GM21786 (cell line): ENCODE data around the gene FAM110A.
"Not testable (repeated sequence)": the region's sequence is repeated elsewhere in the genome, so short reads cannot be mapped to it uniquely, and the experiment has no call there.

Experiments used
- ATAC-seq: cut with Tn5 transposase; IDR thresholded peaks from one replicate; pipeline ENCODE4 v1.9.1; 2021; ENCODE audit not compliant: unreplicated experiment

FAM110A gene

DNA sequence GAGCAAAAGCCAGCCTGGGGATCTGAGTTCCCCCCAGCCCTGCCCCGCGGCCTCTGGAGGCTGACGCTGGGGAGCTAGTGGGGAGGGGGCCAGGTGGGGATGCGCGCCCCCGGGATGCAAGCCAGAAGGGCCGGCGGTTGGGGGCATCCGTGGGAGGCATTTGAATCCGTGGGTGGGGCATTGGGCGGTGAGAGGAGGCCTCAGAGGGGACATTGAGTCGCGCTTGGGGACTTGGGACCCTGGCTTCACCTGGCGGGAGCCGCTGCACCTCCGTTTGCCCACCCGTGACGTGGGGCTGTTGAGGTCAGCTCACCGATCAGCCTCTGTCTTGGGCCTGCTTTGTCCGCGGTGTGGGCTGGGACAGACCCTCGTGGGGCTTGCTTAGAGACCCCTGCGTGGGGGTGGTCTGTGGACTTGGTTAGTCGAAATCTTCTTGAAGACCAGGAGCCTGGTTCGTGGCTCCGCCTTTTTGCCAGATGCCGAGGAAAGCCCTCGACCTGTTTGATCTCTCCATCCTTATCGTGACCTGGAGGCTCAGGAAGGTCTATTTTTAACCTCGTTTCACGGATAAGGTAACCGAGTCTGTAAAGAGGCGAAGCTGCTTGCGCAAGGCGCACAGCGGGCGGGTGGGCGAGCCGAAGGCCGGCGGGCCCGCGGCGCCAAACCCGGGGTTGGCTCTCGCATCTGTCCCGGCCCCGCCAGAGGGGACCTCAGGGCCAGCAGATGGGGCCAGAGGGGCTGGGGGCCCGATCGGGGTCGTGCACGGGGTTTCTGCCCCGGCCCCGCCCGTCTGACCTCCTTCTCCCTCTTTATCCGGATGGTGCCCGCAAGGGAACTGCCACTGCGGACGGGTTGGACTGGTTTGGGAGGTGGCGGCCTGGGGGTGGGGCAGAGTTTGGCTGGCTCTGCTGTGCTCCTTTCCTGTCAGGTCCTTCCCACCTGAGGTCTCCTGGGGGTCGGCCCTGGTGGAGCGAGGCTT, 8.3 kb downstream of the FAM110A start:
- no peak for ATAC-seq

DNA sequence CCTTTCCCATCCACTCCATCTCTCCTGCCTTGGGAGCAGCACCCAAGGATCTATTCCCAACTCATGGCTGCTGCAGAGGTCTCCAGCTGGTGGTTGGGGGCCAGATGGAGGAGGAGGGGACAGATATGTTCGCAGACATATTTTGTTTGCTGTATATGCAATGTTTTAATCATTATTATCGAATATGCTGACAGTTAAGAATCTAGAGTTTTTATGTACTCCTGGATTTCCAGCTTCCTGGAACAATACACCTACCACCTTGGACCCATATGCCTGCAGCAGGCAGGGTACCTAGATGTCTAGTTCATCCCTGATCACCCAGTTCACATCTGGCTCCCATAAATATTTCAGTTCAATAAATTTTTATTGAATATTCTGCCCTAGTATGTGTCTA, 9.0 kb downstream of the FAM110A start:
- ATAC-seq = no peak

GRCh38 chr20:843912-844311, 10.4 kb downstream of the FAM110A start:
- no peak for ATAC-seq

GRCh38 chr20:844473-845225, 11.1 kb downstream of the FAM110A start:
- ATAC-seq = peak; percentile 93

DNA sequence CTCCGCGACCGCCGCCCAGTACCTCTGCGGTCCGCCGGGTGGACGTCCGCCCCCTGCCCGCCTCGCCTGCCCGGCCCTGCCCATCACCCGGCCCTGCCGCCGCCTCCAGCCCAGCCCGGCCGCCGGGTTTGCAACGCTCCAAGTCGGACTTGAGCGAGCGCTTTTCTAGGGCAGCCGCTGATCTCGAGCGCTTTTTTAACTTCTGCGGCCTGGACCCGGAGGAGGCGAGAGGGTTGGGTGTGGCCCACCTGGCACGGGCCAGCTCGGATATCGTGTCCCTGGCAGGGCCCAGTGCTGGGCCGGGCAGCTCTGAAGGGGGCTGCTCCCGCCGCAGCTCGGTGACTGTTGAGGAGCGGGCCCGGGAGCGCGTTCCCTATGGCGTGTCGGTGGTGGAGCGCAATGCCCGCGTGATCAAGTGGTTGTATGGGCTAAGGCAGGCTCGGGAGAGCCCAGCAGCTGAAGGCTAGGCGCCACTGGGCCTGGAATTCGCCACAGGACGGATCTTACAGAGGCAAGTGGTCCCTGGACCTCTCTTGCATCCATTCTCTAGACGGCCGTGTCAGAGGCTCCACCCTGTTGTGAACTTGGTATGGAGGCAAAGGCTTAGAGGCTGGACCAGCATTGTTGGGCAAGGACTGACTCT, 11.8 kb downstream of the FAM110A start:
- no peak for ATAC-seq

DNA sequence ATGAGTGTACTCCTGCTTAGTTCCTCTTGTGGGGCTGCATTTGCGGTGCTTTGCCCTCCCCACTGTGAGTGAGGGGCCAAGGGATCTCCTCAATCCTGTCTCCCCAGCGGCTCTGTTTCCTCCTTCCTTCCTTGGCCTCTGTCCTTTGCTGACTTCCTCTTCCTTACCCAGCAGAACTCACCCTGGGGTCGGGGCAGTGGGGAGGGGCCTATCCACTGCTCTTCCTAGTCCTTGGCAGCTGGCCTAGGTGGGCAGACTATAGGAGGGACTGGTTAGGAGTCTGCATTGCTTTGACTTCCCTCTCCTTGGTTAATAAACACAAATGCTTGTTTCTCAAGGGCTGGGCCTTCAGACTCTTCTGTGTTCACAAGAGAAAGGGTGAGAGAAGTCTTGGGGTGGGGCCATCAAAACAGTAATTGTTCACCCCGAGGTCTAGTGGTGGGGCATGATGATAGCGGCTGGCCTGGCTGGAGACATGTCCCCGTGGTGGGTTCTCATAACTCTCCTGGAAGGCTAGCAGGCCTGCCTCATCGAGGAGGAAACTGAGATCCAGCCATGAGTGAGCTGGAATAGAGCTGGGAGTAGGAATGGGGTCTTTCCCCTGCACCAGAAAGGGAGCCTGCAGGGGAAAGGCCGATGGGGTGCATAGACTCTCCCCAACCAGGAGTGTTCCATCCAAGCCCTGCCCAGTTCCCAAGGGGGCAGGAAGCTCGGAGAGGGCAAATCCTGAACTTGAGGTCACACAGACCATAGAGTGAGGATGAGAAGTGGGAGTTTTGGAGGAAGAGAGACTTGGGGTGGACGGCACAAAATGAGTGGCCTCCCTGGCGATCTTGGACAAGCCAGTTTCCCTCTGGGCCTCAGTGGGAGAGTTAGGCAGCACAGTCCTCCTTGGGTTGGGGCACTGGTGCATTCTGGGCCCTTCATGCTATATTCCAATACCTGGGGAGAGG, 12.7 kb downstream of the FAM110A start:
- ATAC-seq = no peak

DNA sequence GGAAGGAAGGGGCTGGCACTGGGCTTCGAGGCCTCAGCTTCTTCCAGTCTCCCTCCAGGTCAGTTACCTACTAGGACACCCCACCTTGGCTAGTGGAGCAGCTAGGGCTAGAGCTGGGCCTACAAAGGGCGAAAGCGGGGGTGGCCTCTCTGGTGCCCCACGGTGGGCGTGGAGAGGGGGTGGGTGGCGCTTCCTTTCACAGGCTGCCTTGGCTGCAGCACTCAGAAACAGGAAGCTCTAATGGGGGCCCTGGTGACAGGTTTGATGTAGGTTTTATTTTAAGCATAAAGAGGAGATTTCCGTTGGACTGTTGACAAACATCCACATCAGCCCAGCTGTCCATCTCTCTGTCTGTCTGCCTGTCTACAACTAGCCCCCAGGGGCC, 13.4 kb downstream of the FAM110A start:
- ATAC-seq = peak; percentile 36

GRCh38 chr20:848193-848592, 14.7 kb downstream of the FAM110A start:
- ATAC-seq = no peak

- ATAC-seq = not testable (repeated sequence)
These were observed 15.2 kb downstream of the FAM110A start for GRCh38 chr20:848731-849130.

DNA sequence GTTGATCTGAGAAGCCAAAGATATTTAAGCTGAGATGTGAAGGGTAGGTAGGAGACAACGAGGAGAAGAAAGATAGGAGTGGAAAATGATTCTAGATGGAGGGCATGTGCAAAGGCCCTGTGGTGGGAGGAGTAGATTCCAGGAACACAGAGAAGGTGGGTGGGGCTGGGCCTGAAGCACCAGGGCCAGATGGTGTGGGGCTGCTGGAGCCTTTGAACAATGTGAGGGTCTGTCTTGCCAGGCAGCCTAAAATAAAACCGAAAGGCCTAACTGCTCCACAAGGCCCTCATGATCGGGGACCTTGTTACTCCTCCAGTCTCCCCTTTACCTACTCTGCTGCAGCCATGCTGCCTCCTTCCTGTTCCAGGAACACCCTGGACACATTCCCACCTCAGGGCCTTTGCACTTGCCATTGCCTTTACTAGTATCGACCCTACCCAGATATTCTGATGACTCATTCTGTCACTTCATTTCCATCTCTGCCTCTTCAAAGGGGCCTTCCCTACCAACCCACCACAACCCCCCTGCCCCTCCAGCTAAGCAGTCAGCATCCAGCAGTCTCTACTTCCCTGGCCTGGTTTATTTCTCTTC, 20.0 kb downstream of the FAM110A start:
- ATAC-seq = no peak

- no peak for ATAC-seq
These were observed 21.1 kb downstream of the FAM110A start for GRCh38 chr20:854601-855000.

- no peak for ATAC-seq
These were observed 22.2 kb downstream of the FAM110A start for GRCh38 chr20:855466-856360.

DNA sequence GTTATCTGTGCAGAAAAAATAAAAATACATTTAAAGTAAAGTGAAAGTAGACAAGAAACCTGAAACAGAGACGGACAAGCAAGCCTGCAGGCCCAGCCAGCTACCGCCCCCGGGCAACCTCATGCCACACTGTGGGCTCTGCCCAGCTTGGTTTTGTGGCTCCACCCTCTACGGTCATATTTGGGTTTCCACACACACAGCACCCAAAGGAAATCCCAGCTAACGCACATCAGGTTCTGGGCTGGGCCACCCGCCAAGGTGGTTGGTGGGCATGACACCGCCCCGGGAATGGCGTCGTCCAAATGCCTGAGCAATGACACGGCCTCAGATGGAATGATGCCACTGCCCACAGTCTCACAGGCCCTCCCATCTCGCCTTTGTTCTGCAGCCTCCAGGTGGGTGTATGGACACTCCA, 22.9 kb downstream of the FAM110A start:
- no peak for ATAC-seq

- ATAC-seq = no peak
These were observed 24.5 kb downstream of the FAM110A start for GRCh38 chr20:858011-858410.

DNA sequence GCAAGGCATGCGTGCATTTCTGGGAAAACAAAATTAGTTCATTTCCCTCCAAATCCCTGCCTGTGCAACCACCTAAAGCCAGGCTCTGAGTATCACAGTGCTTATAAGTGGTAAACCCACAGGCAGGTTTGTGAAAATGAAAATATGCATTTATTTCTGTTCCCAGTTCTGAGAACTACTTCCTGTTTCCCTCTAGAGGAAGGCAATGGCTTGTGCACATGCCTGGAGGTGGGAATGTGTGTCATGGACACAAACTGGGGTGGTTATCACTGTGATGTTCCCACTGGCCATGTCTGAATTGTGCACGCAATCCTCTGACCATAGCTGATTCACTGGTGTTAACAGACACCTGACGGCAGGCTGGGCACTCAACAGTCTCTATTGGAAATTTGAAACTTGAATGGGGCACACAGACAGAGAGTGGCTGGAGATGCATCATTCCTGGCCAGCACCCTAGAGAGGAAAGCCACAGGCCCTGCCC, 26.3 kb downstream of the FAM110A start:
- ATAC-seq = no peak

GRCh38 chr20:860891-861290, 27.4 kb downstream of the FAM110A start:
- ATAC-seq = no peak

- ATAC-seq = no peak
These were observed 31.9 kb downstream of the FAM110A start for GRCh38 chr20:865440-865839.

GRCh38 chr20:868279-868678, 34.8 kb downstream of the FAM110A start:
- no peak for ATAC-seq

GRCh38 chr20:869606-870005, 36.1 kb downstream of the FAM110A start:
- no peak for ATAC-seq
